Prostate gland (tissue), 1 donor: ENCODE results near the gene CFAP53.

ENCODE experiments used
- POLR2A ChIP-seq: fragments of 450-650 bp; IDR thresholded peaks from one replicate; pipeline ENCODE4 v1.6.1; 2016; ENCODE audit warnings: antibody characterized with exemption, mild to moderate bottlenecking
- POLR2AphosphoS5 ChIP-seq: sonication (generic); formaldehyde crosslinking; IDR thresholded peaks from one replicate; pipeline ENCODE4 v1.6.1; 2017; ENCODE audit warnings: antibody characterized with exemption

GRCh38 chr18:50313873-50314460, 47.7 kb upstream of the CFAP53 start:
- TF ChIP-seq POLR2A (no peak), POLR2AphosphoS5 (no peak)
